ENCODE results near the gene NUDT3.
"Not testable (repeated sequence)": the region's sequence is repeated elsewhere in the genome, so short reads cannot be mapped to it uniquely, and the experiment has no call there.

Gene NUDT3

GRCh38 chr6:34338811-34339210 lies 53.7 kb downstream of the NUDT3 start:
- no peak overlapping the region for H3K4me3 ChIP-seq (ENCODE audit: control insufficient read depth, low read depth, low read length)
- no peak for DNase-seq (ENCODE audit: low read depth)
- no peak for TF ChIP-seq CTCF (conservative IDR thresholded peaks at IDR 0.05; ENCODE audit: control insufficient read depth, insufficient read depth, low read depth, low read length)

- no peak for TF ChIP-seq CTCF (conservative IDR thresholded peaks at IDR 0.05; ENCODE audit: control insufficient read depth, insufficient read depth, low read depth, low read length)
- no peak for DNase-seq (ENCODE audit: low read depth)
- no peak overlapping the region for H3K4me3 ChIP-seq (ENCODE audit: control insufficient read depth, low read depth, low read length)
Observed at GRCh38 chr6:34338377-34338776, 54.1 kb downstream of the NUDT3 start.

GRCh38 chr6:34334796-34335416 lies 57.6 kb downstream of the NUDT3 start:
- no peak for TF ChIP-seq CTCF (conservative IDR thresholded peaks at IDR 0.05; ENCODE audit: control insufficient read depth, insufficient read depth, low read depth, low read length)
- H3K4me3 ChIP-seq (ENCODE audit: control insufficient read depth, low read depth, low read length): no peak overlapping the region
- DNase-seq (ENCODE audit: low read depth): peak; percentile 10

- H3K4me3 ChIP-seq (ENCODE audit: control insufficient read depth, low read depth, low read length): no peak overlapping the region
- no peak for TF ChIP-seq CTCF (conservative IDR thresholded peaks at IDR 0.05; ENCODE audit: control insufficient read depth, insufficient read depth, low read depth, low read length)
- no peak for DNase-seq (ENCODE audit: low read depth)
Observed at GRCh38 chr6:34333858-34334257, 58.6 kb downstream of the NUDT3 start.

GRCh38 chr6:34332251-34333198 lies 59.9 kb downstream of the NUDT3 start:
- no peak overlapping the region for H3K4me3 ChIP-seq (ENCODE audit: control insufficient read depth, low read depth, low read length)
- no peak for DNase-seq (ENCODE audit: low read depth)
- TF ChIP-seq CTCF (conservative IDR thresholded peaks at IDR 0.05; ENCODE audit: control insufficient read depth, insufficient read depth, low read depth, low read length): no peak

- H3K4me3 ChIP-seq (ENCODE audit: control insufficient read depth, low read depth, low read length): no peak overlapping the region
- no peak for TF ChIP-seq CTCF (conservative IDR thresholded peaks at IDR 0.05; ENCODE audit: control insufficient read depth, insufficient read depth, low read depth, low read length)
- peak; percentile 55 for DNase-seq (ENCODE audit: low read depth)
Observed at GRCh38 chr6:34331371-34332050, 61.0 kb downstream of the NUDT3 start.

- H3K4me3 ChIP-seq (ENCODE audit: control insufficient read depth, low read depth, low read length); DNase-seq (ENCODE audit: low read depth): not testable (repeated sequence)
Observed at GRCh38 chr6:34329814-34330213, 62.7 kb downstream of the NUDT3 start.
